ENCODE data around the gene DELE1.

DELE1 gene

GRCh38 chr5:141906972-141907371, 16.7 kb upstream of the DELE1 start:
- no peak for TF ChIP-seq CTCF (conservative IDR thresholded peaks at IDR 0.05; ENCODE audit: control insufficient read depth, insufficient read depth, low read depth, low read length)
- no peak overlapping the region for H3K4me3 ChIP-seq (ENCODE audit: control insufficient read depth, low read depth, low read length)
- DNase-seq (ENCODE audit: low read depth), result no peak

DNA sequence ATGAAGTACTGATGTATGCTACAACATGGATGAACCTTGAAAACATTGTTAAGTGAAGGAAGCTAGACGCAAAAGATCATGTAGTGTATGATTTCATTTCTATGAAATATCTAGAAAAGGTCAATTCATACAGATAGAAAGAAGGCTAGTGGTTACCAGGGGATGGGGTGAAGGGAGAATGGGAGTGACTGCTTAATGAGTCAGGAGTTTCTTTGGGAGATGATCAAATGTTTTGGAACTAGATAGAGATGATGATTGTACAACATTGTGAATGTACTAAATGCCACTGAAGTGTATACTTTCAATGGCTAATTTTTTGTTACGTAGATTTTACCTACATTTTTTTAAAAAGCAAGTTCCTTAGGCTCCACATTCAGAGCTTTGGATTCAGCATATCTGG, 14.9 kb upstream of the DELE1 start:
- TF ChIP-seq CTCF (conservative IDR thresholded peaks at IDR 0.05; ENCODE audit: control insufficient read depth, insufficient read depth, low read depth, low read length), result no peak
- DNase-seq (ENCODE audit: low read depth), result peak; percentile 75
- no peak overlapping the region for H3K4me3 ChIP-seq (ENCODE audit: control insufficient read depth, low read depth, low read length)

- no peak for TF ChIP-seq CTCF (conservative IDR thresholded peaks at IDR 0.05; ENCODE audit: control insufficient read depth, insufficient read depth, low read depth, low read length)
- H3K4me3 ChIP-seq (ENCODE audit: control insufficient read depth, low read depth, low read length), result no peak overlapping the region
- DNase-seq (ENCODE audit: low read depth), result no peak
These were observed 14.5 kb upstream of the DELE1 start for GRCh38 chr5:141909212-141909611.

DNA sequence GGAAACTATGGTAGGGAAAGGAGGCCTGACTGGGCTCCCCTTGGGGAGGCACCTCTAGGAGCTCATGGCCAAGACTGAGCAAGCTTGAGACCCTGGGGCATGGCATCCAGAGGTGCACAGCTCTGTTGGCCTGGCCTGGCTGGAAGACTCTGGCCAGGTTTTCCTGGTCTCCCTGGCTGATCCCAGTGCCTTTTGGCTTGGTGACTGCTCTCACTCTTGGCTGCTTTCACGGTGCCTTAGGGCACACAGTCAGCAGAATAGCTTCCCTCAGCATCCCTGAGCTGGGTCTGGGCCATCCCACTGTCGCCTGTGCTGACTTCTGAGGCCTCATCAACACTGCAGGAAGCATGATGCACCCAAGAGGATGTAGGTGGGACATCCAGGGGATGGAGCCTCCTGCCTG, 13.4 kb upstream of the DELE1 start:
- DNase-seq (ENCODE audit: low read depth), result no peak
- H3K4me3 ChIP-seq (ENCODE audit: control insufficient read depth, low read depth, low read length), result no peak overlapping the region
- no peak for TF ChIP-seq CTCF (conservative IDR thresholded peaks at IDR 0.05; ENCODE audit: control insufficient read depth, insufficient read depth, low read depth, low read length)

DNA sequence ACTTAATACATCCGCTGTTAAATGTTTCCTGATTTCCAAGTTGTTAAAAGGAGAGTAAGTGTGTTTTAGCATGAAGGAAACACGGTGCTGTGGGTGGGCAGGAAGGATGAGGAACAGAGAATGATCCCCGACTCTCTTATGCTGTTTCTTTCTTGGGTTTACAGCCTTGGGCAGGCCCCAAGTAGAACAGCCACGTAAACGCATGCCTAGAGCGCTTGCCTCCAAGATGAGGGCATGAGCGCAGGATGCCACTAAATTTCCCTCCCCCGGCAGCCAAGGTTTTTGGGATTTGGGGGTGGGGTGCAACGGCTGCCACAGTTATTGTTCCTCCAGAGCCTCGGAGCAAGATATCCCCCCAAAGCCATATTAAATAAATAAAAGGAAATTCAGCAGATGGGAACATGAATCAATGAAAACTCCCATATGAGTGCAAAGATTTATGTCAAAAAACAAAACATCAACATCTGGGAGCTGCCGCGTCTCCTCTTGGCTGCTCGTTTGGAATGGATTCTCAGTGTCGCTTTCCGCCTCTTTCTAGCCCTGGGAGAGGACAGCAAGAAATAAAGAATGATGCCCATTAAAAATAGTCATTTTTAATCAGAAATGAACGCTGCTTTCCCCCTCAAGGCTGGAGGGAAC, 10.0 kb upstream of the DELE1 start:
- TF ChIP-seq CTCF (conservative IDR thresholded peaks at IDR 0.05; ENCODE audit: control insufficient read depth, insufficient read depth, low read depth, low read length), result no peak
- DNase-seq (ENCODE audit: low read depth), result no peak
- H3K4me3 ChIP-seq (ENCODE audit: control insufficient read depth, low read depth, low read length), result peak overlapping the region; percentile 27

DNA sequence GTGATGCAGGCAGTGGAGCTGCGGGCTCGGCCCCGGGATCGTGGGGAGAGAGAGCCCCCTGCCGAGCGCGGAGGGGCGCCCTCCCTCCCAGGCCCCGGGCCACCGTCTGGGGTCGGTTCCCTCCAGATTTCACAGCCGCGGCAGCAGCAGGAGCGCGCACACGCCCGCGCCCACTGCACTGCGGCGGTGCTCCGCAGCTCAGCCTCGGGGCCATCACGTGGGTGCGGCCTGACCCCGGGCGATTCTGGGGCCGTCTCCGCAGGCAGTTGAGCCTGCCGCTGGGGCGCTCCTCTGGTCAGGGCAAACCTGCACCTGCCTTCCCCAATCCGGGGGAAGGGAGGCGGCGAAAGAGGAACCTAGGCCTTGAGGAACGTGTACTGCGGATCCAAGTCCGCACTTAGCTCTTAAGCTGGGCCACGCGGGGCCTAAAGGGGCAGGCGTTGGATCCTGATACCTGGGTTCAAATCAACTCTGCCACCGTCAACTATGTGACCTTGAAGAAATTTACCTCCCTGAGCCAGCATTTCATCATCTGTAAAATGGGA, 9.4 kb upstream of the DELE1 start:
- H3K4me3 ChIP-seq (ENCODE audit: control insufficient read depth, low read depth, low read length), result peak overlapping the region; percentile 27
- DNase-seq (ENCODE audit: low read depth), result no peak
- TF ChIP-seq CTCF (conservative IDR thresholded peaks at IDR 0.05; ENCODE audit: control insufficient read depth, insufficient read depth, low read depth, low read length), result no peak

All from fibroblast of mammary gland (primary cell).